HG02981 (cell line): Measurements from ENCODE around the gene USP3.

Experiments
- ATAC-seq: cut with Tn5 transposase; IDR thresholded peaks from one replicate; pipeline ENCODE4 v1.9.1; 2021; ENCODE audit warnings: mild to moderate bottlenecking, moderate library complexity; ENCODE audit not compliant: unreplicated experiment

Gene USP3

DNA sequence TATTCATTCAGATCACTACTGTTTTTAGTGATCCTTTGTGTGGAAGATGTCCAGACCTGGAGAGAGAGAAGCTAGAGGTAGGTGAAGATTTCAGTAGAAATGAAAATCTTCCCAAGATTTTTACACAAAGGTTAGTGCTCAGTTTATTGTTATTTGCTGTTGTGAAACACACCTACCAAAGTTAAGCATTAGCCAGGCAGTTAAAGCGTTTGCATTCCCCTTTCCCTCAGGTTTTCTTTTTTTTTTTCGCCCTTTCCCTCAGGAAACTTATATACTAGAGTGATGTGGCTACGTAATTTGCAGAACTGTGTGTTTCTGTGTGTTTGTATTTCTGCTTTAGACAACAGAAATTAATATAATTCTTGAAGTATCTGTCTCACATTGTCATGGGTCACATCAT is 34.5 kb downstream of the USP3 start:
- no peak for ATAC-seq

DNA sequence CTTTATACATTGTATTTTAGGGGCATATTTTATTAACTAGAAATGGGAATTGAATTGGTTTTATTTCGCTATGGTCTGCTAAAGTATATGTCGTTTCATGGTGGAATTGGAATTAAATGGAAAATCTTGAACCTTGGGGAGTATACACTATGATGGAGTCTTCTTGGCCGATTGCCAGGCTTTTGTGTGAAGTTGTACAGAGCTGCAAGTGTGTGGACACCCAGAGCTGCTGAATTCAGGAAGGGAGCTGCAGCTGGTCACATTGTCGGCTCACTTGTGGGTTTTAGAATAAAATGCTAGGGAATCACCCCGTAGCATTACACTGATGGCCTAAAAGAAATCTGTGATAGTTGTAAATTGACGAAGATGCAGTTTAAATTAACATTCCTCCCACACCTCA is 35.1 kb downstream of the USP3 start:
- no peak for ATAC-seq

DNA sequence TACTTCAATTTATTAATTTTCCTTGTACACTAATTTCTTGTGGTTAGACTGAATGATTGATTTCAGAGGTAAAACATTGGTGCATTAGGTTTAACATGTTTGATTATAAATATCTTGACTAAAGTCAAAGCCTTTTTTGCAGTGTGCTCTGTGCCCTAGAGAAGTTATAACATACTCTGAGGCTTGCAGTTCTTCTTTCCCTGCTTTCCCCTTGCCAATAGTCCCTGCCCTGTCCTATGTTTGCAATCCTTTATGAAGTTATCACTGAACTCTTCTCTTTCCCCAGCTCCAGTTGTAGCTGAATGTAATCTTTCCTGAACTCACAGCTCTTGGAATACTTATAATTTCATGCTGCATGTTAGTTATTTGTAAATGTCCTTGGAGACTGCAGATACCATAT is 35.6 kb downstream of the USP3 start:
- no peak for ATAC-seq

DNA sequence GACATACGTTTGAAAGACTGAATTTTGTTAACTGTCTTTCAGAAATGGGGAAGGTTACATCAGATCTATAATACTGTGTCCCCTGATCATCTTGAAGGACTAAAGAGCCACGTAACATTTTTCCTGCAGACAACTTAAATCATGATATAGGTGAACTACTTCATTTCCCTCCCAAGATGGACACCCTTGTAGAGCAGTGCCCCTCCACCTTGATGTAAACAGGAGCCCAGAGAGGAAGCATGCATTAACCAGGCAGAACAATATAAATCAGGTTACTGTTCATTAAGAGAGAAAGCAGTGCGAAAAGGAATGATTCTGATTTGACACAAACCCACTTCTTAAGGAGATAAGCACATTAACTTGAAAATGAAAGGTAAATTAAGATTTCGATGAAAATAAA is 36.1 kb downstream of the USP3 start:
- no peak for ATAC-seq

DNA sequence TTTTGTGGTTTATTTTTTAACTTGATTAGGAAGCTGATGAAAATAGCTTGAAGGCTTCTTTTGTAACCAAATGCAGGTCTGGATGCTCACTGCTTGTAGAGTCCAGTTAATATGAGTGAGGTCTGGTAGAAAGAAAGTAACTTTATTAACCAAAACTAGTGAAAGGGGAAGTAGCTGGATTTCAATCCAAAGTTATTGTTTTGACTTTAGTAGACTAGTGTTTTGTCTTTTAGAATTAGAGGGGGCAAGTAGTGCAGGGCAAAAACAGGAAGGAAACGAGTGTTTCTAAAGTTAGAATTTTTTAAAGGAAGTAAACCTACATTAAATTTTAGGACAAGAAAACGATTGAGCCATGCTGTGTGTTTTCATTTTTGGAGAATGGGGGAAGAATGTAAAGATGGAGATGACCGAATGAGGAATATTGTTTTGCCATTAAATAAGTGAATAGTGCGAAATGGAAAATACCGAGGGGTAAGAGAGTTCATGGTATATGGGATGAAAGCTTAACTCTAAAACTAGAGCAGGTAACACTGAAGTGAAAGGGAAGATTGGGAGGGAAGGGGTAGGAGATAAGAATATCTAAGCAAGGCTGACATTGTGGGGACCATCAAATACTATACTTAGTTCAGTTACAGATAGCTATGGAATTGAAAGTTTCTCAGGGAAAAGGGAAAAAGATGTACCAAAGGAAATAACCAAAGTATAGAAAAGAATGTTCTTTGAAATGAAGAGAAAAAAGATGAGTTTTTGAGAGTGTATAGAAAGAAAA is 40.0 kb downstream of the USP3 start:
- no peak for ATAC-seq

DNA sequence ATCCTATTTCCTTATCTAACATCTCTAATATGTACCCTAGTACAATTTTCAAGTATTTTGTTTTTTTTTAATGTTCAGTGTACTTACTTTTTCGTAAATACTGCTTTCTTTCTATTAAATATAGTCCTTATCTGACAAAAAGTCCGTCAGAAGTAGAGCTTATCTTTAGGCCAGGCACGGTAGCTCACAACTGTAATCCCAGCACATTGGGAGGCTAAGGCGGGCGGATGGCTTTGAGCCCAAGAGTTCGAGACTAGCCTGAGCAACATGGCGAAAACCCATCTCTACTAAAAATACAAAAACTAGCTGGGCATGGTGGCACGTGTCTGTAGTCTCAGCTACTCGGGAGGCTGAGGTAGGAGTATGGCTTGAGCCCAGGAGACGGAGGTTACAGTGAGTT is 41.1 kb downstream of the USP3 start:
- ATAC-seq = no peak

DNA sequence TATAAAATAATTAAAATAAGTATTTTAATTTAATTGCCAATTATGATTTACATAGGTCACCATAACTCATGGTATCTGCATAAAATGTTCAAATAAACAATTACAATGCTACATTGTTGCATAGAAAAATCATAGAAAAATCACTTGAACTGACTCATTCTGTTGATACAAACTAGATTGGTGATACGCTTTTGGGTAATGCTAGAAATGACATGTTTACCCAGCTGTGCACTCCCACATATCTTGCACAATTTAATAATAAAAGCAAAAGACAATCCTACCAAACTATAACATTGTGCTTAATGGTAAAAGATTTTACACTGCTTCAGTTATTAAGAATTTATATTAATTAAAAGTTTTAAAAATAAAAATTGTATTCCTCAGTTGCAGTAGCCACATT is 47.0 kb downstream of the USP3 start:
- ATAC-seq = no peak

DNA sequence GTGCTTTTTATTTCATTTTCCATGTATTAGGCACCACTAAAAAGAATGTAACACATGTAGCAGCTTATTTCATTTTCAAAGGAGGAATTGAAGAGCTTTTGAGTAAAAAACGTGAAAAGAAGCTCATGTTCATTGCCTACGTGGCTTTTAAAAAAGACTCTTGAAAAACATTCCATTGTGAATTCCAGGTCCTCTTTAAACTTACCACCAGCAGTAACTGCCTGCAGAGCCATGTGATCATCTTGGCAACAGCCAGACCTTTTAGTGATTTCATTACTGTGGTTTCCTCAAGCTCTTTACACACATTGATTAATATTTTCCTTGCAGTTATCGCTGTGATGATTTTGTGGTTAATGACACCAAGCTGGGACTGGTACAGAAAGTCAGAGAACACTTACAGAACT is 49.0 kb downstream of the USP3 start:
- no peak for ATAC-seq

DNA sequence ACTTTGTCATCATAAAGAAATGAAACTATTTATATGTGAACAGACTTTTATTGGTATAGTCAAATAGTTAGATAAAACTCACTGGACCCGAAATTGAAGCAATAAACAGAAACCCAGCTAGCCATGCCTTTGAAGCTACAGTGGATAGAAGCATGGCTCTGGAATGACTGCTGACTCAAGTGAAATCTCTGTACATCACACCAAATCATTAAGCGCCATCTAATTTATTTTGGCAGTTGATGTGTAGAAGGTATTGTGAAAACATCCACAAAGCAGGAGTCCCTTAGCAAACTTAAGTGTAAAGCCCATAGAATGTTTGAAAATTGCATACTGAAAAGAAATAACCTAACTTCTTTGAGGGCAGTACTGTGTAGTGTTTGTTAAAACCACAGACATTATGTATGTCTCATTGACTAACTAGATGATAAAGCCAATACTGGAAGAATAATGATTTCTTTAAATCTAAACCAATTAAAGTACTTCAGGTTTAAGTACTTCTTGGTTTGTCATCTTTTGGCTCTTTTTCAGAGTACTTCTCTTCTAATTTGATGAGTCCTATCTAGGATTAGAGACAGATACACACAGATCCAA is 50.0 kb downstream of the USP3 start:
- no peak for ATAC-seq

DNA sequence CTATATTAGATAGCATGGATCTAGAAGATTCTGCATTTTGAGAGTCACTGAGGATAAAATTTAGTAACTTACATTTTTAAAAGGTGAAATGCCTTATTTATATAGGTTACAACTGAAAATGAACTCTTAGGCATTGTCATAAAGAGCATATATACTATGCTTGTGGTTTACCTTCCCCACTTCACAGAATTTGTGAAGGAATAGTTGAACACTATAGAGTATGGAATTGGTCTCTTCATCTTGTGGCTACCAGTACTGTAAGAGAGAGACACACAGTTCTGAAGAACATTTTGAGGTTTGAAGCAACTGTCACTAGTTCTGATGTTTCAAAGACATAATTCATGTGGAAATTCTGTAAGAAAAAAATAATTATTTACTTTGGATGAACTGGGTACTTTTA is 51.1 kb downstream of the USP3 start:
- no peak for ATAC-seq

DNA sequence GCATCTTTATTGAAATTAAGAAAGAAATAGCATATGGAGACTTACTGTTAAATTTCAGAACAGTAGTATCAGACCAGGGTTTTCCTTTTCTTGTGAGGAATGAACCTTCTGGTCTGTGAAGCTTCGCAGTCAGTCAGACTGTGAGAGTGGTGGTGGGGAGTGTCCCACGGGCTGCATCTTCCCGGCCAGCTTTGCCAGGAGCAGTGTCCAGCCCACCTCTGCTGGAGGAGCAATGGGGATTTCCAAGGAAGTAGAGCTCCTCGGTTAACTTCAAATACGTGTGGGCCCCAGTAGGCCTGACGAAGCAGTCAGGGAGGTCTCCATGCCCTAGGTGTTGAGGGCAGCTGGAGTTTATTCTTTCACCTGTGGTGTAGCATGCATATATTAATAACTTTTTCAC is 51.9 kb downstream of the USP3 start:
- ATAC-seq = no peak

DNA sequence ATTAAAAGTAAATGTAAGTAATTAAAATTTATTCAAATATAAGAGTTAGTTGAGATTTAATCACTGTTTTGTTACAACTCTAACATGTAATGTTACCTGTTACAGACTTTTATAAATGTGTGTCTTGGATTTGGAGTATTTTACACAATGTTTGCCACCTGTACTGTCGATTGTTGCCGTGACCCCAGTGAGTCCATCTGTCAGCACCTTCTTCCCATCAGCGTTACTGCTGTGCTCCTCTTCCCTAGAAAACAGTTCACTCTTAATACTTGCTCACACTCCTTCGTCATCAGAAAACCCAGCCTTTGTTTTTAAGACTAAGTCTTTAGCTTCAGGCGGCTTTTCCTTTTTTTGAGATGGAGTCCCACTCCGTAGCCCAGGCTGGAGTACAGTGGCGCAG is 52.3 kb downstream of the USP3 start:
- no peak for ATAC-seq

DNA sequence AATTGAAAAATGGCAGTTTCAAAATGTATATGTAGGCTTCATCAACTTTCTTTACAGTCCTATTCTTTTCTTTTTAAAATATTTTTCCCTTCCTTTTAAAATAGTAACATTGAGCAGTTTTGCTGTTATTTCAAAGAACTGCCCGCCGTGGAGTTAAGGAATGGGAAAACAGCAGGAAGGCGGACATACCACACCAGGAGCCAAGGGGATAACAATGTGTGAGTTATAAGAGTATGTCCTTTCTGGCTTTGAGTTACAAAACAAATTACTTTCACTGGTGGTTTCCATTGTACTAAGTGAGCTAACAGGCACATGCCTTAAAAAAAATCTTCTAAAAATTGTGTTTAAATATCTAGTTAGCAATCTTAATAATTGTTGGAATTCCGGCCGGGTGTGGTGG is 55.4 kb downstream of the USP3 start:
- ATAC-seq = no peak

DNA sequence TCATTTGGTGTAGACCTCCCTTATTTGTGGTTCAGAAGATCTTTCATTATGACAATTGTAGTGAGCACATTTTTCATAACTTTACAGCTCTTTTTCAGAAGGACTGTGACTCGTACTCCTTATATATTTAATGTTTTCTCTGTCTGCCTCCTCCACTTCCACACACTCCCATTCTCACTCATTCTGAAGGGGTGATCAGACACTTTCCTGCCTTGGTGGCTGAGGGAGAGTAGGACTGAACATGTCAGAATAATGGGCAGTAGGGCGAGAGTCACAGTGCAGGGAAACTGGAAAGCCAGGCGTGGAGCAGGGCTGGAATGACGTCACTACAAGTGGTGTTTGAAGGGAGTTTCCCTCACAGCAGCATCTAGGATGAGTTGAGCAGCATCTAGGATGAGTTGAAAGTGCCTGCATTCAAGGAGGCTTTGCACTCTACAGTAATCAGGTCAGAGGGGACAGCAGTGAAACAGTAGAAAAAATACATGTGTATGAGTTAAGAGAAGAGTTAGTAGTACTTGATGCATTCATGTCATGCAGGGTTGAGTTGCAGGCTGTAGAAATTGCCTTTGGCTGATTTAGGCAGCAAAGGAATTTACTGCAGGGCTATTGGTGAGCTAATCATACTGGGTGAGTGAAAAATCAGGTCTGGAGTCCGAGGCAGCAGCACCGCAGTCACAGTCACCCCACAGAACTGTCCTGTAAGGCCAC is 56.5 kb downstream of the USP3 start:
- ATAC-seq = no peak

DNA sequence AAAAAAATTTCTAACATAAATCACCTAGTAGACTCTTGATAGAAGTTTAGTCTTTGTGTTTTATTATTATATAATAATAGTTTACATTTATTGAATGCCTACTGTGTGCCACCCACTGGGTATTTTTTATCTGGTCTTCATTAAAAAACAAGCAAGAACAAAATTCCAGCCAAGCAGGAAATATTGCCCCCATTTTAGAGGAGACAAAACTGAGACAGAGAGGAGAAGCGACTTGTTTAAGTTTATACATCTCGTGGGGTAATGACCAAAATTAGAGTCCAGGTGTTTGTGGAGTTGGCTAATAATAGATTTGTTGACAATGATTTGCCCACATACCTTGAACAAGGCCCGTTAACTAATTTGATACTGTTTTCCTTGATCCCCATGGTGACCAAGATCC is 59.7 kb downstream of the USP3 start:
- no peak for ATAC-seq

DNA sequence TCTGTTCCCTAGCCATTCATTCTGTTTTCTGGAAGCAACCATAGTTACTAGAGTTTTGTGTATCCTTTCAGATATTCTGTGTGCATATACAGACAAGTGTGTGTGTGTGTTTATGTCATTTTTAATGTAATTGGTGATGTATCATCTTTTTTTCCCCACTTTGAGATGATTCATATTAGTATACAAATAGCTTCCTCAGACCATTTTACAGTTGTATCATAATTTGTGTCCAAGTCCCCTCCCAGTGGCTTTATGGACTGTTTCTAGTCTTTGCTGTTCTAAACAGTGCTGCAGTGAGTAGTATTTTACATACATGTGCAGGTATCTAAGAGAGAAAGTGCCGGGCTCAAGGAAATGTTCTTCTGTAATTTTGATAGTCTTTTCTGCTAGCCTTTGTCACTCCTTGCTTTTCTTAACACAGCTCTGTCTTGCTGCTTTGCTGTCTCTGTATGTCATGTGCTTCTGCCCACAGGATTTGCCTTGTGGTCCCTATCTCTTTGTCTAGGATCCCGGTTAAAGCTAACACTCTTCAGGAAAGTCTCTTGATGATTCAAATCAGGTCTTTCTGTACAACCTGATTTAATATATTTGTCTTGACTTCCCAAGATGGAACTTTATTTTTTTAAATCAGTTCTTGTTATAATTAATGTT is 61.3 kb downstream of the USP3 start:
- no peak for ATAC-seq

DNA sequence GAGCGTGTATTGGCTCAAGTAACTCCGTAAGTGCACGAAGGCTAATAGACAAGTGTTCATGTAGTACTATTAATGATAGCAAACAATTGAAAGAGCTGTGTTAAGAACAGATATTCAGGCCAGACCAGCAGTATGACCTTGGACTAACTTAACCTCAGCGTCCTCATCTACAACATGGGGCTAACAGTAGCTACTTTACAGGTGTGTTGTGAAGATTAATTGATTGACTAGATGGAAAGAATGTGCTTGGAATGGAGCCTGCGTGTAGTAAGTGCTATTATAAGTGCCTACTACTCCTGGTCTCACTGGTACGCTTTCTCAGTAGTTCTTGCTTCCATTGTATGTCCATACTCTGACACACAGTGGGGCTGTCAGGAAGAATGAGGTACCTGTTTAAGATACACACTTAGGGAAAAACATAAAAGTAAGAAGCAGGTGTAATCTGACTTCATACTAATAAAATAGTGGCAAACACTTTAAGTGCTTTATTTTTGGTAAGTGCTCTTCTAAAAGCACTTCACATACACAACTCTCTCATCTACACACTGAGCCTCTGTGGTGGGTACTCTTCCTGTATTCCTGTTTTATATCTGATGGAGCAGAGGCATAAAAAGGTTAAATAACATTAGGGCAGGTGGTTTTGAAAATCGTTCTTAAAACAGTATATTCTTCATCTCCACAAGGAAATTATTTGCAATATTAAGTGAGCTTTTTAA is 68.5 kb downstream of the USP3 start:
- ATAC-seq = no peak

DNA sequence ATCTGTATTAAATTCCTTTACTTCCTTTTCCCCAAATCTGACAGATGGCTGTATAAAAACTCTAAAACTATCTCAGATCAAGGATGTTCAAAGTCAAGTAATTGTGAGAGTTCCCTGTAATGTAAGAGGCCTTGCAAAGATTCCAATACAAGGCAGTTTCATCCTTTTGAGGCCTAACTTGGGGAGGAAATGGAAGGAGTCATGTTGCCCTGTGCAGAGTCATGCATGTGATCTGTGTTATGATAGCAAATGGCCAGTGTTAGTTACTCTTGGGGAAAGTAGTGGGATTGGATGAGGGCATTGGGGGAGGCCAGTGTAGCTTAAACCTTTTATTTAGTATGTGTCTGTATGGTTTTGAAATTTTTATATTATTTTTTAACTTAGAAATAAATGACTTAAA is 69.1 kb downstream of the USP3 start:
- no peak for ATAC-seq

DNA sequence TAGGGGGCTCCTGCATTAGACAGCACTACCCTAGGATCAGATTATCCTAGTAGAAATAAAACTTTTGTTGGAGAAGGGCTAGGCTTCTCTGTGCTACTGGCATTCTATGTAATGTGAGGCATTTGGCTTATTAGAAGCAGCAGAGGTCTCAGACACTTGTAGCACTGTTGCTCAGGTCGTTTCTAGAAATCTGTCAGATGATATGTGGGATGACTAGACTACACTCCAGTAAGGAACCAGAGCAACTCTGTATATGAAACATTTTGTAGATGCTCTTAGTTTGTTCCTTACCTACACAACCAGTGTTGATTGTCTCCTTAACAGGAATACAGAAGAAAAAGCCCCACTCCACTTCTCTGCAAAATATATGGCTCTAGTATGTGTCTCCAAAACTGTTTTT is 70.9 kb downstream of the USP3 start:
- no peak for ATAC-seq

DNA sequence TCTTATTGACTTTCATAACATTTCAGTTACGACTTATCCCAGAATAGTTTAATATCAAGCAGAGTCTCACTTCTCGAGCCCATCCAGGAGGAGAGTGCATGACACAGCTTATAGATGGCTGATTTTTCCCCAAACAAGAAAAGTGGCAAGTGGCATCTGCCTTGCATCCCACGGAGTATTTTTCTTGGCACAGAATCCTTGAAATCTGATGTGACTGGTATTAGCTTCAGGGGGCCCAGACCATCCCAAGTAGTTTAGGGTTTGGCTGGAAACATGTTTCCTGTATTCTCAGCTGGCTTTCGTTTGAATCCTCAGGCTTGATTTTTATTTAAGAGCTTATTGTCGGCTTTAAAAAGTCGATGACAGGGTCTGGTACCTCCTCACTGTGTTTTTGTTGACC is 72.0 kb downstream of the USP3 start:
- ATAC-seq = no peak

DNA sequence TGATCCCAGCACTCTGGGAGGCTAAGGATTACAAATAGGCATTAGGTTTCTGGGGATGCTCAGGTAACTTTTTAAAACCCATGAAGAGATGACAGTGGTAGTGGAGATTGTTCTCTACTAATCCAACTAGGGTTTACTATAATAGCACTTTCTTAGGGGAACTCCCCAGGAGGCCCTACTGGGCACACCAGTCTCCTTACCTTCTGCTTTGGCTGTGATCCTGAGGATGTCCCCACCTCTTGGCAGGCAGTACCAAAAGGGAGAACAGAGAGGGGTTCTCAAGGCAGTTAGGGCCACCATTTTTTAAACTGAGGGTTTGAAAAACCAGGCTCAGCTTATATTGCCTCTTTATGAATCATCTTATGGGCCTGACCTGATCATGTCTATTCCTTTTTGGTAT is 77.8 kb downstream of the USP3 start:
- ATAC-seq = no peak
